Lung (tissue), 12 donors: Measurements from ENCODE around the gene TJP1. TPM values are rescaled to one million over a fixed set of nuclear protein-coding genes. Genes with fewer than 3 reads are reported as not detected.

Experiments used
- ATAC-seq: fragments of 200-7000 bp; cut with Tn5 transposase; one replicate; pipeline ENCODE4 v1.9.1; 2020; ENCODE audit warnings: moderate number of reproducible peaks; ENCODE audit not compliant: insufficient read depth, low FRiP score
- DNase-seq, 3 donors: peaks; one replicate each; pipeline ENCODE4 v3.0.0-alpha.2; 2013 to 2017
- H3K27ac ChIP-seq, 2 donors: one replicate each; pipeline ENCODE4 v1.5.1; 2013; ENCODE audit warnings: mild to moderate bottlenecking in 2 of 2, moderate library complexity in 2 of 2, control low read depth in 1 of 2, inconsistent platforms in 1 of 2, low read depth in 1 of 2, low read length in 1 of 2
- H3K27me3 ChIP-seq, 3 donors: one replicate each; pipeline ENCODE4 v1.5.1; 2013; ENCODE audit warnings: low read length in 2 of 3; ENCODE audit not compliant: control insufficient read depth in 3 of 3, insufficient read depth in 3 of 3
- H3K36me3 ChIP-seq, 4 donors: one replicate each; pipeline ENCODE4 v1.5.1; 2013; ENCODE audit warnings: low read length in 4 of 4, mild to moderate bottlenecking in 1 of 4, moderate library complexity in 1 of 4; ENCODE audit not compliant: control insufficient read depth in 4 of 4, insufficient read depth in 4 of 4
- H3K4me1 ChIP-seq, 5 donors: one replicate each; pipeline ENCODE4 v1.5.1; 2013; ENCODE audit warnings: low read length in 5 of 5, mild to moderate bottlenecking in 2 of 5, moderate library complexity in 1 of 5; ENCODE audit not compliant: control insufficient read depth in 5 of 5, insufficient read depth in 5 of 5
- H3K4me3 ChIP-seq: one replicate; pipeline ENCODE4 v1.5.1; 2013; ENCODE audit warnings: mild to moderate bottlenecking, control low read depth, moderate library complexity
- H3K9ac ChIP-seq, 2 donors: one replicate each; pipeline ENCODE4 v1.5.1; 2013; ENCODE audit warnings: low read length in 2 of 2, control low read depth in 1 of 2; ENCODE audit not compliant: insufficient read depth in 1 of 2
- H3K9me3 ChIP-seq, 4 donors: one replicate each; pipeline ENCODE4 v1.5.1; 2013; ENCODE audit warnings: low read length in 3 of 4, mild to moderate bottlenecking in 1 of 4, moderate library complexity in 1 of 4; ENCODE audit not compliant: control insufficient read depth in 4 of 4, insufficient read depth in 3 of 4
- CTCF ChIP-seq: IDR thresholded peaks from 2 replicates; pipeline ENCODE4 v1.5.1; 2012; ENCODE audit warnings: mild to moderate bottlenecking; ENCODE audit errors: control extremely low read depth, extremely low read depth
- WGBS, 2 donors: extraction: QIAGEN DNeasy Blood & Tissue Kit; methylation state at CpG; one replicate each; pipeline ENCODE4 v1.1.7; 2013; 5-methylcytosine and 5-hydroxymethylcytosine counted together
- polyA plus RNA-seq, 2 donors: library from polyadenylated mRNA; stranded (reverse); fragments of 200-250 nt; gene quantifications; one replicate each; pipeline ENCODE4 v1.2.1, GENCODE V29; 2013
- total RNA-seq, 2 donors: library from RNA; depleted of rRNA in 1 of 2; stranded (reverse); fragments of >200 nt in 1 of 2; gene quantifications; one replicate each; pipeline ENCODE4 v1.2.1, GENCODE V29; 2014 to 2021
- donor health status: control.
- donor health status: control.
- donor health status: Bipolar disorder and iron deficiency.
- donor health status: healthy.
- donor health status: DM: yes; HTN: yes; CAD: no.

TJP1 gene
- total and polyA plus RNA-seq, 4 donors = 20.6 to 211 (median 53.8) TPM

GRCh38 chr15:29681946-29682345, 140.3 kb downstream of the TJP1 start:
- ATAC-seq (no peak), DNase-seq (no peak)
- Histone ChIP-seq H3K4me1 (peaks cover 0 to 4% (median 0%) of the 10 kb centered on the region in 5 donors), H3K27me3 (no peaks in the 10 kb centered on the region), H3K4me3 (no peak overlapping the region), H3K9me3 (no peaks in the 10 kb centered on the region), H3K36me3 (no peaks in the 10 kb centered on the region), H3K27ac (no peak overlapping the region), H3K9ac (no peak overlapping the region)
- WGBS, 2 donors = 87 to 89% methylated on average over 9 of the region's 9 CpGs
- TF ChIP-seq CTCF = no peak

DNA sequence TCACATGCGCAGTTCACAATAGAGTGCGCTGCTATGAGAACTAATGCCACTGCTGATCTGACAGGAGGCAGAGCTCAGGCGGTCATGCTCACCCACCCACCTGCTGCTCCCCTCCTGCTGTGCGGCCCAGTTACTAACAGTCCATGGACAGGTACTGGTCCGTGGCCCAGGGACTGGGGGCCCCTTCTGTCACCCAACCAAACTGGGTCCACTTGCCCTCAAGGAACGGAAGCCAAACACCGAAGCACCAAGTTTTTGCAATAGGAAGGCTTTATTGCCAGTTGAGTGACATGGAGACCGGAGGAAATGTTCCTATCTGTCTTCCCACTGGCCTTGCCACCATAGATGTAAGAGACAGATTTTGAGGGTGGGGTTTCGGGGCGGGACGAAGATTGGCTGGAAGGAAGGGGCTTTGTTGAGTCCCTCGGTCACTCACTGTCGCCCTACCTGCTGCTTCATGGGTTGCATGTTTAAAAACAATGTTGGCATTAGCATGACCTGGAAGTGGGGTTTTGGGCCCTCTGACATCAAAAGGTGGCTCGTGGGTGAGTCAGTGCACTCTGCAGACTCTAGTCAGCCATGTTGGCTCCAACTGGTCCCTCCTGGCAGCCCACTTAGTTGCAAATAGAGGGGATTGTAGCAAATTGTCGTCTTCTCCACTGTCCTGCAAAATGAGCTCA, 141.0 kb downstream of the TJP1 start:
- DNase-seq (no peak), ATAC-seq (no peak)
- H3K36me3 ChIP-seq = no peaks in the 10 kb centered on the region
- no peak overlapping the region for H3K9ac ChIP-seq
- H3K27me3 ChIP-seq = no peaks in the 10 kb centered on the region
- TF ChIP-seq CTCF = no peak
- no peak overlapping the region for H3K27ac ChIP-seq
- no peaks in the 10 kb centered on the region for H3K9me3 ChIP-seq
- no peak overlapping the region for H3K4me3 ChIP-seq
- 91 to 94% methylated on average over 15 of the region's 15 CpGs for WGBS, 2 donors
- H3K4me1 ChIP-seq = peaks cover 0 to 4% (median 0%) of the 10 kb centered on the region in 5 donors

DNA sequence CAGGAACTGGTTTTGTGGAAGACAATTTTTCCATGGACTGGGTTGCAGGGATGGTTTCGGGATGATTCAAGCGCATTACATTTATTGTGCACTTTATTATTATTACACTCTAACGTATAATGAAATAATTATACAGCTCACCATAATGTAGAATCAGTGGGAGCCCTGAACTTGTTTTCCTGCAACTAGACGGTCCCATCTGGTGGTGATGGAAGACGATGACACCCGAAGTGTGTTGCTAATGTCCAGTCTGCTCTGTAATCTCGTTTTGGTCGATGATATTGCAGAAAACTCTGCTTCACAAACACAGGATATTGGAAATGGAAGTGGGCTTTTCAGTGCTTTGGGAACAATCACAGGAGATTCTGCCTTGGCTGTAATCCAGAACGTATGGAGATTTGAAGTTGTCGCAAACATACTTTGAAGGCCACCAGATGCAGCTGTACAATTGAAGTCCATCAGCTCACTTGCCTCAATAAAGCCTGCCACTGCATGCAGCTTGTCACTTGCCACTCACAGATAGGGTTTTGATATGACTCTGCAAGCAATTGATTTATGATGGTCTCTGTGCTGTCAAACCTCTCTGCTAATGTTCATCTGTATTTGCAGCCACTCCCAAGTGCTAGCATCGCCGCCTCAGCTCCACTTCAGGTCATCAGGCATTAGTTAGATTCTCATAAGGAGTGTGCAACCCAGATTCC, 141.7 kb downstream of the TJP1 start:
- H3K27ac ChIP-seq = no peak overlapping the region
- 68 to 70% methylated on average over 12 of the region's 12 CpGs for WGBS, 2 donors
- H3K9me3 ChIP-seq = no peaks in the 10 kb centered on the region
- H3K4me3 ChIP-seq = no peak overlapping the region
- TF ChIP-seq CTCF = no peak
- ATAC-seq = no peak
- peaks cover 0 to 4% (median 0%) of the 10 kb centered on the region in 5 donors for H3K4me1 ChIP-seq
- DNase-seq = peak in 2 of 3 donors; percentile 44 to 68
- H3K36me3 ChIP-seq = no peaks in the 10 kb centered on the region
- H3K27me3 ChIP-seq = no peaks in the 10 kb centered on the region
- no peak overlapping the region for H3K9ac ChIP-seq
